ENCODE data around the gene IQCB1.
"Not testable (repeated sequence)": the region's sequence is repeated elsewhere in the genome, so short reads cannot be mapped to it uniquely, and the experiment has no call there.

IQCB1 gene

GRCh38 chr3:121749276-121750086 is 85.4 kb downstream of the IQCB1 start, which contains the start of gene GOLGB1:
GOLGB1 (minus strand) TSS chr3:121749741; CDS start chr3:121730971, 18,770 bp downstream.
- DNase-seq (ENCODE audit: insufficient read length, low spot score) (peak; percentile 98), FAIRE-seq (peak; percentile 97)

GRCh38 chr3:121748680-121749275 is 86.1 kb downstream of the IQCB1 start:
- FAIRE-seq (no peak), DNase-seq (ENCODE audit: insufficient read length, low spot score) (no peak)

- no peak for DNase-seq (ENCODE audit: insufficient read length, low spot score)
- no peak for FAIRE-seq
These were observed 86.9 kb downstream of the IQCB1 start for GRCh38 chr3:121747976-121748375.

GRCh38 chr3:121743106-121743505 is 91.8 kb downstream of the IQCB1 start:
- not testable (repeated sequence) for DNase-seq (ENCODE audit: insufficient read length, low spot score); FAIRE-seq

GRCh38 chr3:121740896-121741295 is 94.0 kb downstream of the IQCB1 start:
- DNase-seq (ENCODE audit: insufficient read length, low spot score): no peak
- no peak for FAIRE-seq

GRCh38 chr3:121739902-121740301 is 95.0 kb downstream of the IQCB1 start:
- FAIRE-seq (no peak), DNase-seq (ENCODE audit: insufficient read length, low spot score) (no peak)

- DNase-seq (ENCODE audit: insufficient read length, low spot score): no peak
- no peak for FAIRE-seq
These were observed 97.2 kb downstream of the IQCB1 start for GRCh38 chr3:121737644-121738043.

GRCh38 chr3:121736112-121736511 is 98.7 kb downstream of the IQCB1 start:
- FAIRE-seq: no peak

GRCh38 chr3:121735047-121735696 is 99.7 kb downstream of the IQCB1 start:
- DNase-seq (ENCODE audit: insufficient read length, low spot score) (no peak), FAIRE-seq (no peak)

More at GRCh38 chr3:121736112-121736511, 98.7 kb downstream of the IQCB1 start:
- DNase-seq (ENCODE audit: insufficient read length, low spot score): no peak

GRCh38 chr3:121730940-121731687 is 103.7 kb downstream of the IQCB1 start:
- DNase-seq (ENCODE audit: insufficient read length, low spot score) (no peak), FAIRE-seq (no peak)

- FAIRE-seq: no peak
- DNase-seq (ENCODE audit: insufficient read length, low spot score): no peak
These were observed 110.7 kb downstream of the IQCB1 start for GRCh38 chr3:121724130-121724529.

GRCh38 chr3:121723485-121723884 is 111.4 kb downstream of the IQCB1 start:
- FAIRE-seq: no peak
- DNase-seq (ENCODE audit: insufficient read length, low spot score): no peak

GRCh38 chr3:121722411-121722810 is 112.4 kb downstream of the IQCB1 start:
- no peak for DNase-seq (ENCODE audit: insufficient read length, low spot score)
- FAIRE-seq: no peak

- FAIRE-seq (no peak), DNase-seq (ENCODE audit: insufficient read length, low spot score) (no peak)
These were observed 114.7 kb downstream of the IQCB1 start for GRCh38 chr3:121720163-121720562.

All from HTR-8/SVneo (cell line).